Smooth muscle cell of the umbilical artery (primary cell): Measurements from ENCODE around the gene SAMD5. TPM values are rescaled to one million over a fixed set of nuclear protein-coding genes. Genes with fewer than 3 reads are reported as not detected.

Experiments
- total RNA-seq: library from RNA; depleted of rRNA; stranded (reverse); fragments of >200 nt; gene quantifications from 2 replicates; pipeline ENCODE4 v1.2.3, GENCODE V29; 2014

SAMD5 gene
- total RNA-seq = 0.88 and 3.3 TPM in 2 replicates

DNA sequence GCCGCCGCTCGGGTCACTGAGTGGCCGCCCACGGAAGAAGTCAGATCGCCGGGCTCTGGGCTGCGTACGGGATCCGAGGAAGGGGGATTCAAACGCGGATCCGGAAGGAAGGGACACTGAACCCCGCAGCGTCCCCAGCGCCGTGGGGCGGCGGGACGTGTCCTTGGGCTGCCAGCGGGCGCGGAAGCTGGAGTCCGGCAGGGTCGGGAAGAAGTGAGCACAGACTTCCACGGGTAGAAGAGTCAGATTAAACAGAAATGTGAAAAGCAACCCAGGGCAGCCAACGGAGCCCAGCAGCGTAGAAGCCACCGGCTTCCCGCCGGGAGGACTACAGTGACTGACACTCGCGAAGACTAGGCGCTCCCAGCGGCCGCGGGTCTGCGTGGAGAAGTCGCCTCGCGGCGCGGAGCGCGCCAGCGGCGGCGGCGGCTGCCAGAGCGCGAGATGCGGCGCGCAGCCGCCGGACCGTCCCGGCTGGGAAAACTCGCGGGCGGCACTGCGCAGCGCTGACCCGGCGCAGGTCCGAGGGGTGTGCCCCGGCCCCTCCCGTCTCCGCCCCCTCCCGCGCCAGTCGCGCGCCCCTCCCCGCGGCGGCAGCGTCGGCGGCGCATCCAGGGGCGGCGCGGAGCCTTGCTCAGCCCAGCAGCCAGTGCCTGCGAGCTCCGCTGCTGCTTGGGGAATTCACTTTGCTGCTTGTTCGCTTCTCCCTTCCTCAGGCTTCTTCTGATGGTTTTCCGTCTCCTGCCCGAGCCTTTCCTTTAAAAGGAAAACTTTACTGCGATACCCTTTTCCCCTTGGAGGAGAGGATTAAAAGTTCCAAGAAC is at the start of gene SAMD5:
Gene SAMD5, plus strand, starts transcription at position 649 of the 824 bp plus-strand sequence. CDS start 239 bp downstream, outside the sequence.

